G401 (cell line): ENCODE results near the gene HERC4. TPM values are rescaled to one million over a fixed set of nuclear protein-coding genes. Genes with fewer than 3 reads are reported as not detected.
A peak's percentile ranks its signal among the peaks of the same experiment; 100 is the strongest.
"Not testable (repeated sequence)": the region's sequence is repeated elsewhere in the genome, so short reads cannot be mapped to it uniquely, and the experiment has no call there.

Experiments used
- DNase-seq: peaks from one replicate; pipeline ENCODE4 v3.0.0-alpha.2; 2015; ENCODE audit warnings: low spot score
- in situ Hi-C: cut with HindIII; loops from 2 replicates; pipeline ENCODE4 v1.10.0; 2016; ENCODE audit warnings: low sequenced_read_pairs, mixed read lengths
- total RNA-seq: library from RNA; depleted of rRNA; stranded (reverse); fragments of >200 nt; shearing (Covaris generic); gene quantifications from 2 replicates; pipeline ENCODE4 v1.2.3, GENCODE V29; 2014

HERC4 gene
- total RNA-seq, 1 experiment from 2014 or later: 15.4 TPM

- DNase-seq: peak; percentile 83
- in situ Hi-C loops: no loop called here
Observed at GRCh38 chr10:68096913-68097516, 21.9 kb upstream of the HERC4 start.

GRCh38 chr10:68095153-68095552 lies 20.1 kb upstream of the HERC4 start:
- in situ Hi-C loops: no loop called here
- no peak for DNase-seq

GRCh38 chr10:68092512-68092911 lies 17.4 kb upstream of the HERC4 start:
- DNase-seq: no peak
- in situ Hi-C loops: no loop called here

GRCh38 chr10:68090586-68090985 lies 15.5 kb upstream of the HERC4 start:
- DNase-seq: no peak
- in situ Hi-C loops: no loop called here

- no peak for DNase-seq
- in situ Hi-C loops: no loop called here
Observed at GRCh38 chr10:68088740-68089139, 13.7 kb upstream of the HERC4 start.

GRCh38 chr10:68087685-68088401 lies 12.8 kb upstream of the HERC4 start:
- in situ Hi-C loops: no loop called here
- no peak for DNase-seq

GRCh38 chr10:68086910-68087684 lies 12.0 kb upstream of the HERC4 start:
- in situ Hi-C loops: no loop called here
- DNase-seq: no peak

GRCh38 chr10:68086011-68086410 lies 10.9 kb upstream of the HERC4 start:
- in situ Hi-C loops: no loop called here
- DNase-seq: no peak

GRCh38 chr10:68084469-68084868 lies 9.4 kb upstream of the HERC4 start:
- DNase-seq: no peak
- in situ Hi-C loops: no loop called here

GRCh38 chr10:68083953-68084352 lies 8.9 kb upstream of the HERC4 start:
- in situ Hi-C loops: no loop called here
- DNase-seq: no peak

- no peak for DNase-seq
- in situ Hi-C loops: no loop called here
Observed at GRCh38 chr10:68082872-68083271, 7.8 kb upstream of the HERC4 start.

GRCh38 chr10:68081916-68082315 lies 6.8 kb upstream of the HERC4 start:
- in situ Hi-C loops: no loop called here
- DNase-seq: no peak

GRCh38 chr10:68080853-68081431 lies 5.9 kb upstream of the HERC4 start:
- in situ Hi-C loops: no loop called here

GRCh38 chr10:68079434-68079833 lies 4.4 kb upstream of the HERC4 start:
- no peak for DNase-seq
- in situ Hi-C loops: no loop called here

More at GRCh38 chr10:68080853-68081431, 5.9 kb upstream of the HERC4 start:
- DNase-seq: no peak

GRCh38 chr10:68077026-68077425 lies 1.9 kb upstream of the HERC4 start:
- no peak for DNase-seq
- in situ Hi-C loops: no loop called here

GRCh38 chr10:68076081-68076480 lies 998 bp upstream of the HERC4 start:
- DNase-seq, in situ Hi-C loops: not testable (repeated sequence)

GRCh38 chr10:68075550-68076004 lies 494 bp upstream of the HERC4 start:
- DNase-seq: no peak
- in situ Hi-C loops: no loop called here

- peak; percentile 45 for DNase-seq
- in situ Hi-C loops: no loop called here
Observed at GRCh38 chr10:68074031-68074774, 880 bp downstream of the HERC4 start.

- in situ Hi-C loops: no loop called here
- no peak for DNase-seq
Observed at GRCh38 chr10:68073631-68074030, 1.5 kb downstream of the HERC4 start.
